ENCODE measurements around the gene IQCN. TPM values are rescaled to one million over a fixed set of nuclear protein-coding genes. Genes with fewer than 3 reads are reported as not detected.

Gene IQCN
- polyA plus RNA-seq, 3 donors: 3.8 to 4.4 (median 4.3) TPM

DNA sequence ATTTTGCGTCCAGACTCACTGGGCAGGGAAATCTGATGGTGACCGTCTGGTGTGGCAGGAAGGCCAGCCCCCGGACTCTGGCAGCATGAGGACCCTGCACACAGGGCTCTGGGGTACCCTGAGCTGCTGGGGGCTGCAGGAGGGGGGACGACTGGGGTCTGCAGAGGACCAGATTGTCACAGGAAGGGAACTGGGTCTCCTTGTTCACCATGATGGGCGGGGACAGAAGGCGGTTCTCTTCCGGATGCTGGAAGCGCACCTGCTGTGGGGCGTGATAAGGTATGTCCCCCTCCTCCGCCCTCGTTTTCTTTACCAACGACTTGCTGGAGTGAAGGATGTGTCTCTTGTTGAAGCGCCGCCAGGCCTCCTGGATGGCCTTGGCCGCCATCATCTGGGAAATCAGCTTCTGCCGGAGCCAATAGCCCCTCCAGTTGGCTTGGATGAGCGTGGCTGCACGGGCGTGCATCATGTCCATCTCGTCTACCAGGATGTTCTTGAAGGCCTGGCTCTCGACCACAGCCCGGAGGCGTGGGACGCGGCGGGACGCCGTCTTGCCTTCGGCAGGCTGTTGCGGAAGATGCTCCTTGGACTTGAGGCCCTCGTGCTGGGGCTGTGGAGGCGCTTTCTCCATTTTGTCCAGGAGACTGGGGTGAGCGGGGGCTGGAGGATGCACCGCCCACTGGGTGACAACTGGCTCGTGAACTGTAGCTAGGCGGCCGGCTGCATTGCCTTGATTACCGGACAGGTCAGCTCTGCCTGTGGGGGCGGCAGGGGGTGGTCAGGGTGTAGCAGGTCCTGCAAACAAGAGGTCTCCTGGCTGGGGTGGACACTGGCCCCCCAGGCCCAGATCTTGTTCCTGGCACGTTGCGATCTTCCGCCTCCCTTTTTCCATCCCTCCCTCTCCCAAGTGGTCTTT is 7.2 kb downstream of the IQCN start:
- no peak for DNase-seq (ENCODE audit: low read depth in 3 of 3, low spot score in 2 of 3)

DNA sequence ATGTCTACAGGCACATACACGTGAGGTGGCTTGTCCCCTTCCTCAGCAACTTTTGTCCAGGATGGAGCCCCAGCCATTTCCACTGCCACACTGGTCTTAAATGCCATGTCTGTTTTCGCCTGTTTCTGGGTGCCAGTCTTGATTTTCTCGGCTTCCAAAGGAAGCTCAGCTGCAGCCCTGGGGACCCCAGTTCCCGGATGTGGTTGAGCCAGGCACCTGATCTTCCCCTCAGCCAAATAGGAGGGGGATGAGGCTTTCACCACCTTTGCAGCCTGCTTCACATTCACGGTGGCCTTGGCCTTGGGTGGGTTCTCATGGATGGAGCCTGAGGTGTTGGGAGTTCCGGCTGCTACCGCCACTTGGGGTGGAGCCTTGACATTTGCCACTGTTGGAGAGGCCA is 8.7 kb downstream of the IQCN start:
- DNase-seq (ENCODE audit: low read depth in 3 of 3, low spot score in 2 of 3): no peak

DNA sequence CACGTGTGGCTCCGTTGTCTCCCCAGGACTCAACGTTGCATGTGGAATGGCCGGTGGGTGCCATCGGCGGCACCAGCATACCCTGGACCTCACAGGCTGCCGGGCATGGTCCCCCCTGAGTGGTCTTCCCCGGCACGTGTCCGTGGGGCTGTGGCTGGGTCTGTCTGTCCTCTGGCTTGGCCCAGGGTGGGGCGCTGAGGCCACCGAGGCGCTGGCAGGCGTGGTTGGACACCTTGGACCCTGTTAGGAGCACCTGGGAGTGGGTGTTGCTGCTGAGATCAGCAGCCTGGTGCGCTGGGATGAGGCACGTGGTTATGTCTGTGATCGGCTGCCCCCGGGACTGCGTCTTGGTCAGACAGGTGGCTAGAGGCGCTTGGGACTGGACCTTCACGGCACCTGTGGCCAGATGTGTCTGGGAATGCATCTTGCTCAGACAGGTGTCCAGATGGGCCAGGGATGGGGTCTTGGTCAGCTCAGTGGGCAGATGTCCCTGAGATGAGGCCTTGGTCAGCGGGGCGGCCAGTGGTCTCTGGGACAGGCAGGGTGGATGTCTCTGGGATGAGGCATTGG is 9.2 kb downstream of the IQCN start:
- no peak for DNase-seq (ENCODE audit: low read depth in 3 of 3, low spot score in 2 of 3)

DNA sequence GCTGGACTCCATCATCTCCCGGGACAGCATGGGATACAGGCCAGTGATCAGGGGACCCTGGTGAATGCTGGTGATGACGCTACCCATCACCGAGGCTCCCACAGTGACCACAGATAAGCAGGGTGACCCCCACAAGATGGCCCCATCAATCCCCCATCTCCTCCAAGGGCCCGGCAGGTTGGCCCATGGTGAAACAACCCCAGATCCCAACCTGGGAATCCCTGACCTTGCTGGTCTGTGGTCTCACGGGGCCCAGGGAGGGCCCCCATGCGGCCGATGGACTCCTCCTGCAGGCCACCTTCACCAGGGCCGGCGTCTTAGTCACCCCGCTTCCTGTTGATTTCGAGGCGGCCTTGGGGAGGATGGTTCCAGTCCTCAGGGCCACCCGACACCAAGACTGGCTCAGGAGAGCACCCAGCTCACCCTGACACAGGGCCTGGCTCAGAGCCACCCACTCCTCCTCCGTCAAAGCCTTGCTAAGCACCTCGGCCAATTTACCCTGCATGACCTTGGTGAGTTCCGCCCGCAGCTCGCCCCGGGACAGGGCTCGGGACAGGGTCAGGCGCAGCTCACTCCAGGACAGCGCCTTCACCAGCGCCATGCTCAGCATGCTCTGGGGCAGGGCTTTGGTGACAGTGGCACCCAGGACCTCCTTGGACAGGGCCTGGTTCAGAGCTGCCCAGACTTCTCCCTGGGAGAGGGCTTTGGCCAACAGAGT is 10.0 kb downstream of the IQCN start:
- no peak for DNase-seq (ENCODE audit: low read depth in 3 of 3, low spot score in 2 of 3)

DNA sequence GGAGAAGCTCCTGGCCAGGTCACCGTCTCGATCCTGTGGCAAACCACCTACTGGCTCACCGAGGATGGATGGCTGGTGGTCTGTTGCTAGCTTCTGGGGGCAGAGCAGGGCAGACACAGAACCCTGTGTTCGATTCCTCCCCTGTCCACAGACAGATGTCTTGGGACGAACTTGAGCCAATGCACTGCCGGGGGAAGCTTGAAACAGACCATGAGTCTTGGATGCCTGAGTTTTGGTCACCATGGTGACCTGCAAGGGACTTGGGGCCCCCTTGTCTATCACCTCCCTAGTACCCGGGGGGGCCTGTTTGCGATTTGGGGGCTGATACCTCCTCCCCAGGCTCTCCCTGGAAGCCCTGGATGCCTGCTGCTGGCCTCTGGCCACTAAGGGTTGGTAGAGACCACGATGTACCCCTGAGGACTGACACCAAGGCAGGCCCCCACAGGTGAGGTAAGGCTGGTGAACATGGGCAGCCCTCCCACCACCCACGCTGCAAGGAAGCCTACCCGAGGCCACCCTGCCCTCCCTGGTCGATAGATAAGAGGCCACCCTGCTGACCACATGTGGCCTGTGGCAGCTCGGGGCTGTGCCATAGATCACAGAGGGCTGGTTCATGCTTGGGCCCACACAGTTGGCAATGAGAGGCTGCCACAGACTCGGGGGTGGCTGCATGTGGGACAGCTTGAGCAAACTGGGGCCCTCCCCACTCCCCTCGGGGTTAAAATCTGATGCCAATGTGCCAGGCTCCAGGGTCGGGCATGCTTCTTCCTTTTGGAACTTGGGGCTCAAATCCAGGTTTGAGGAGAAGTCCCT is 10.7 kb downstream of the IQCN start:
- DNase-seq (ENCODE audit: low read depth in 3 of 3, low spot score in 2 of 3): no peak

DNA sequence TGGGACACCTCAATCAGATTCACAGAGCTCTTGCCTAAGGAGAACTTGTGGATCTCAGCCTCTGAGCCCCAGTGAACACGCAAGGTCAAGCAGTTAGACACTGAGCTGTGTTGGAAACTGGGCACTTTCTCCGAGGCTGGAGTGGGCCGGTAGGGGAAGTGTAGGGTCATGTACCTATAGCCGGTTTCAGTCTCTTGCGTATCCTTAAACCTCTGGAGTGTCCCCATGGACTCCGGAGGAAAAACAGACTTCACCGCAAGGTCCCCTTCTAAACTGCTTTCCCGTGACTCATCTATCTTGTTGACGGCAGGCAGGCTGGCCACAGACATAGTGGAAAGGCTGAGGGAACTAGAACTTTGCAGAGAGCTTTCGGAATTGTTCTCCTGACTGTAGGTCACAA is 11.3 kb downstream of the IQCN start:
- no peak for DNase-seq (ENCODE audit: low read depth in 3 of 3, low spot score in 2 of 3)

DNA sequence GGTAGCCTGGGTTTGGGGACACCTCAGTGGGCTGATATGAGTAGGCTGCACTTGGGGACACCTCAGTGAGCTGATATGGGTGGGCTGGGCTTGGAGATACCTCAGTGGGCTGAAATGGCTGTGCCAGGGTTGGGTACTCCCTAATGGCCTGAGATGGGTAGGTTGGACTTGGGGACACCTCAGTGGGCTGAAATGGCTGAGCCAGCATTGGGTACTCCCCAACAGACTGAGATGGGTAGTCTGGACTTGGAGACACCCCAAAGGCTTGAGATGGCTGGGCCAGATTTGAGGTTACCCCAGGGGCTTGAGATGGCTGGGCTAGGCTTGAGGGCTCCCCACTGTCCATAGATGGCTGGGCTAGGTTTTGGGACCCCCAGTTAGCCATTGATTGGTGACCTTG is 12.1 kb downstream of the IQCN start:
- DNase-seq (ENCODE audit: low read depth in 3 of 3, low spot score in 2 of 3): no peak

DNA sequence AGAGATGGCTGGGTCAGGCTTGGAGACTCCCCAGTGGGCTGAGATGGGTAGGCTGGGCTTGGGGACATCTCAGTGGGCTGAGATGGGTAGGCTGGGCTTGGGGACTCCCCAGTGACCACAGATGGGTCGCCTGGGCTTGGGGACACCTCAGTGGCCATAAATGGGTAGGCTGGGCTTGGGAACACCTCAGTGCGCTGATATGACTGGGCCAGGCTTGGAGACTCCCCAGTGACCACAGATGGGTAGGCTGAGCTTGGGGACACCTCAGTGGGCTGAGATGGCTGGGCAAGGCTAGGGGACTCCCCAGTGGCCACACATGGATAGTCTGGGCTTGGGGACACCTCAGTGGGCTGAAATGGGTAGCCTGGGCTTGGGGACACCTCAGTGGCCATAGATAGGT is 12.8 kb downstream of the IQCN start:
- no peak for DNase-seq (ENCODE audit: low read depth in 3 of 3, low spot score in 2 of 3)

DNA sequence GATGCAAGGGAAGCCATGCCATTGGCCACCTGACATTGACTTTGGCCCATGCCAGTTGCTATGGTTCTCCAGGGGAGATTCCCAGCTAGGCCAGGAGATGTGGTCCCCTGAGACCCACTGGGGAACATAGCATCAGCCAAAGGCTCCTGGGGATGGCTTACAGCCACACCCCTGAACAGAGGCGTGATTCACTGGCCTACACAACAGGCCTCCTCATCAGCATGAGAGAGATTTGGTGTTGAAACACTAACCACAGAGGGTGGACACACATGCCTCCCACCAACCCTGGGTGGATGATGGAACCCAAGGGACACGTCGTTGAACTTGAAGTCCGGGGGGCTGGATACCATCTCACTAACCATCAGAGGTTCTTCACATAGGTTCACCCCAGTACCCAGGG is 14.4 kb downstream of the IQCN start:
- DNase-seq (ENCODE audit: low read depth in 3 of 3, low spot score in 2 of 3): no peak

DNA sequence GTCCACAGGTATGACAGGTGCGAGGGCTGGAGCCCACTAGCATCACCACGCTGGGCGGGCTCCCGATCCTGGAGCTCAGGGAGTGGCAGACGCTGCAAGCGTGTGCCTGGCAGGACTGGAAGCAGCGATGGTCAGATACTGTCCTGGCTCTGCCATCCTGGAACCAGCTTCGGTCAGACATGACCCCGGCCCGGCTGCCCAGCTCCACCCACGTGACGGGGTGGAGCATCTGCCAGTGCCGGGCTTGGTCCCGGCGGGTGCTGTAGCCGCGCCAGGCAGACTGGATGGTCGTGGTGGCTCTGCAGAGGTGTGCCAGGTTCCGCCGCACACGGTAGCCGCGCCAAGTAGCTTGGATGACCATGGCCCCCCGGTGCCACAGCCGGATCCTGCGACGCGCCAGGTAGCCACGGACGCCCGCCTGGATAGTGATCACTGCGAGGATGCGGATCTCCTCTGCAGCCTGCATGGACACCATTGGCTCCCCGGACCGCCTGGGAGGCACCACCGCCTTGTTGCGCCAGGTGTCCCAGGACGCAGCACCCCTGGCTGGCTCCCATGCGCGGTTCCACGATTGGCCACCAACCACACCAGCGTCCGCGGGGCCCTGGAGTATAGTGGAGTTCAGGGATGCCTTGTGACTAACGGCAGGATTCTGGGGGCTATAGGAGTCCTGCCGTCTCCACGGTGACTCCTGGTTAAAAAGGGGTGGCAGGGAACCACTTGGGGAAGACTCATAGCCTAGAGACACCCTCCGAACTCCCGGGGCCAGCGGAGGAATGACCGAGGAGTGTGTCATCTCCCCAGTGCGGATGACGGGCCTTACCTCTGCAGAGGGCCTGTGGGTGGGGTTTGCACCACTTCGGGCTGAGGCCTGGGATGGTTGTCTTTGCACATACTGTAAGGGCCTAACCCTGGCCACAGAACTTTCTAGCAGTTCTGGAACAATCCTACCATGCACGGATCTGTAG is 16.5 kb downstream of the IQCN start:
- DNase-seq (ENCODE audit: low read depth in 3 of 3, low spot score in 2 of 3): no peak

DNA sequence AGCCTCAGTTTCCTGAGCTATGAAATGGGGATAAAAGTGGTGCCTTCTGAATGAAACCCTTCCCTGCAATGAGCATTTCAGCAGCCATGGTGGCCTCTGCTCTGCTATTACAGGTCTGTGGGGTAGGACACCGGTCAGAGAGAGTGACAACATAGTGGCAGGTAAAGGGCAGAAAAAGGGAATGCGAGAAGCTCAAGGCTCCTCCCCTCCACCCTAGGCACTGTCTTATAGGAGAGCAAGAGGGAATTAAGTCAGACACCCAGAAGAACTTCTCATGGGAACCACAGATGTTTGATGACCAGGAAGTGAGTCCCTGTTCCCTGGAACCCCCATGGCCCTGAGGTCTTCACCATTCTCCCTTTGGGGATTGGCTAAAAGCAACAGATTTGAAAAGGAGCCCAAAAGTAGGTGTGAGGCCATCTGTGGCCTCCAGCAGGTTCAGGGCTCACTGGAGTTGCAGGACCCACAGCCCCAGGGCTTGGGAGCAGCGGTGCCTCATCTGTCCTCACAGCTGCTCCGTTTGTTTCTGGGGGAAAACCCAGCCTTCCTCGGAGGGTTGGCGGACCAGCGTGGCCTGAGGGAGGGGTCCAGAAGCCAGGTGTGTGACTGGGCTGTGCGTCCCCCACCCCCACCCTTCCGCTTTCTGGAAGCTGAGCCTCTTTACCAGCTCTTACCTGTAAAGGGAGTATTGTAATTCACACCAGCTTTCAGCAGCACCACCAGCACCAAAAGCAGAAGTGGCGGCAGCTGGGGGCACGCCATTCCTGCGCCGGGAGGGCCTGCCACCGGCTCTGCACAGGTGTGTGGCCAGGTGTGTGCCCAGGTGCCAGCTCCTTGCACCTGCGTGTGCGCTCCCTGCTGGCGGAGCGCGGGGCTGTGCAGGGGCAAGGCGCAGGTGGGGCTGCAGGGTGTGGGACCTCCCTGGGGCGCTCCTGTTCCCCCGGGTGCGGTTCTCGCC is 19.4 kb downstream of the IQCN start:
- no peak for DNase-seq (ENCODE audit: low read depth in 3 of 3, low spot score in 2 of 3)

DNA sequence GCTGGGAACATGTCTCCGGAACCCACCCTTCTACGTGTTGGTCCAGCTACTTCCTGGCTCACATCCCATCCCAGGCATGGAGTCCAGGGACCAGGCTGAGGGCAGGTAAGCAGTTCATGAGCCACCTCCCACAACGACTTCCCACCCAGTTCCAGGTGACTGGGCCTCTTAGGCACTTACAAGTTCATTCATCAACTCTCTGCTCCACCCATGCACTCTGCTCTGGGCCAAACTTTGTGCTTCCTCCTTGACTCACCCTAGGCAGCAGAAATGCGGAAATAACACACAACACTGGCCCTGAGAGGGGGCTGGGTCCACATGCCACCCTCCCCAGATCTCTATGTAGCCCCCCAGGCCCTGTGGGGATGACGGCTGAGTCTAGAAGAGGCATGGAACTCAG is 20.5 kb downstream of the IQCN start:
- DNase-seq (ENCODE audit: low read depth in 3 of 3, low spot score in 2 of 3): no peak

DNA sequence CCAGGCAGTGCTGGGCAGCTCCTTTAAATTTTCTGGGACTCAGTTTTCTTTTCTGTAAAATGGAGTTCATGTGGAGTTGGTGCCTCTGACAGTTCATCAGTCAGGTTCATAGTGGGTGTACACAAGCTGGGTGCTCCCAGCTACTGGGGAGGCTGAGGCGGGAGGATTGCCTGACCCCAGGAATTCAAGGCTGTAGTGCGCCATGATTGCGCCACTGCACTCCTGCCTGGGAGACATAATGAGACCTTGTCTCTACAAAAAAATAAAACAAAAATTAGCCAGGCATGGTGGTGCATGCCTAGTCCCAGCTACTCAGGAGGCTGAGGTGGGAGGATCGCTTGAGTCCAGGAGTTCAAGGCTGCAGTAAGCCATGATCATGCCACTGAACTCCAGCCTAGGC is 21.1 kb downstream of the IQCN start:
- DNase-seq (ENCODE audit: low read depth in 3 of 3, low spot score in 2 of 3): no peak

DNA sequence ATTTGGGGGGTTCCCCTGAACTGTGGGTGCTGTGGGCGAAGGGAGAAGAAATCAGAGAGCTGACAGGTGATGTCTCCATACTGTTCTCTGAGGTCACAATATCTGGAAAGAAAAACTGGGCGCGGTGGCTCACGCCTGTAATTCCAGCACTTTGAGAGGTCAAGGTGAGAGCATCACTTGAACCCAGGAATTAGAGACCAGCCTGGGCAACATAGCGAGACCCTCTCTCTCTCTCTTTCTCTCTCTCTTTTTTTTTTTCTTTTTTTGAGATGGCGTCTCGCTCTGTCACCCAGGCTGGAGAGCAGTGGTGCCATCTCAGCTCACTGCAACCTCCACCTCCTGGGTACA is 21.9 kb downstream of the IQCN start:
- no peak for DNase-seq (ENCODE audit: low read depth in 3 of 3, low spot score in 2 of 3)

DNA sequence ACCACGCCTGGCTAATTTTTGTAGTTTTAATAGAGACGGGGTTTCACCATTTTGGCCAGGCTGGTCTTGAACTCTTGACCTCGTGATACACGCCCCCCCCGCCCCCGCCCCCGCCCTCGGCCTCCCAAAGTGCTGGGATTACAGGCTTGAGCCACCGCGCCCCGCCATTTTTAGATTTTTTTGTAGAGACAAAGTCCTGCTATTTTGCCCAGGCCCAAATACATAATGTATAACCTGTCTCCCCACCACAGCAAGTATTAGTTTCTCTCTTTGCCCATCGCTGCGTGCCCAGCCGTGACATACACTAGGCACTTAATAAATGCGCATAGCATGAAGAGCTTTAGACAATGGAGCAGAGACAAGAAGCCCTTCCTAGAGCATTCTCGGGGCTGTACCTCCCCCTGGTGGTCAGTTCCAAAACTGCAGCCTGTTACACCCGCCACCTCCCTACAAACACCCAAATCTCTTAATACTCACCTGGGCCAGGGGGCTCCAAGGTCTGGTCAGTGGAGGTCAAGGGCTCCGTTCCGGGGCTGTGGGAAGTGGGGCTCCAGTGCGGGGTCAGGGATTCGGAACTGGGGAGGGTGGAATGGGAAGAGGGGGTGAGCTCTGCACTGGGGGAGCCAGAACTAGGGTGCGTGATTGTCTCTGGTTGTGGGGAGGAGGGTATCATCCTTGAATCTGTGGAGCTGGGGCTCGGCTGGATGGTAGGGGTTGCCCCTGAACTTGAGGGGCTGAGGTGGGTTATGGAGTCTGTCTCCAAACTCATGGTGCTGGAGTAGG is 22.5 kb downstream of the IQCN start:
- no peak for DNase-seq (ENCODE audit: low read depth in 3 of 3, low spot score in 2 of 3)

DNA sequence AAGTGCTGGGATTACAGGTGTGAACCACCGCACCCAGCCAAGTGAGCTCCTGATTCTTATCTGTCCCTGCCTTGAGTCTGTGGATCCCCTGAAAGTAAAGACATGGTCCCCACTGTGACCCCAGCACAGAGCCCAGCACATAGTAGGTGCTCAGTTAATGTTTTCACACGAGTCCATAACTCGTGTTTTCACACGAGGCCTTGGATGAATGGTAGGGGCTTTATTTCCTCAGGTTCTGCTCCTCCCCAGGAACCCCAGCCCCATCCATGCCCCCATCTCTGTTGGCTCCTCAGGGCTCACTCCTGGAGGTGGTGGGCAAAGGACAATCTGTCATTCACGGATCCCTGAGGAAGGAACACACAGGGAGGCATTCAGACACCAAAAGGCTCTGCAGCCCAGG is 24.4 kb downstream of the IQCN start:
- DNase-seq (ENCODE audit: low read depth in 3 of 3, low spot score in 2 of 3): no peak

DNA sequence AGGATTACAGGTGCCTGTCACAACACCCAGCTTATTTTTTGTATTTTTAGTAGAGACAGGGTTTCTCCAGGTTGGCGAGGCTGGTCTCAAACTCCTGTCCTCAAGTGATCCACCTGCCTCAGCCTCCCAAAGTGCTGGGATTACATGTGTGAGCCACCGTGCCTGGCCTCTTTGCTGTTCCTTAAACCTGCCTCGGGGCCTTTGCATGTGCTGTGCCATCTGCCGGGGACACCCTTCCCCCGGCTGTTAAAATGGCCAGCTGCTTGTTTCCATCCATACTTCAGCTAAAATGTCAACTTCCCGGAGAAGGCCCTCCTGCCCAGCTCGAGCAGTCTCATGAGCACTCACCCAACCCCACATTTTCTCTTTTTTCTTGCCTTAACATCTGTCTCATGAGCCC is 29.0 kb downstream of the IQCN start:
- no peak for DNase-seq (ENCODE audit: low read depth in 3 of 3, low spot score in 2 of 3)

DNA sequence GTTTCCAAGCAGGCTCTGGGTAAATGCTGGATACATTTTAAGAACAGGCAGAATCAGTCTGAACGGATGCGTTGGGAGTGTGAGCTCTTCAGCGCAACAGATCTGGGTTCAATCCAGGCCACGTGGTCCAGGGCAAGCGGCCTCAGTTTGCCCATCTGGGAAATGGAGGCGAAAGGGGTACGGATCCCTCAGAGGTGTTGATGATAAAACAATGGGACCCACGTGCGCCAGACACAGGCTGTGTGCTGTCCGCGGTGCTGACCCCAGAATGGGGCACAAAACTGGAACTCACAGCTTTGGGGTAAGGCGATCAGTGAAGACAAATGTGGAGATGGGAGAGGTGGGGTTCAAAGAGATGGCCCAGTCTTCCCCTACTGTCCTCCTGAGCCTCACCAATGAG is 34.9 kb downstream of the IQCN start:
- DNase-seq (ENCODE audit: low read depth in 3 of 3, low spot score in 2 of 3): no peak

Measured in right renal cortex interstitium (tissue), 3 donors.